ENCODE data around the gene NIP7.
A peak's percentile ranks its signal among the peaks of the same experiment; 100 is the strongest.

The NIP7 gene

GRCh38 chr16:69324013-69324531, 15.5 kb upstream of the NIP7 start:
- DNase-seq (ENCODE audit: low read depth): no peak
- no peak overlapping the region for H3K4me3 ChIP-seq (ENCODE audit: low read depth, low read length)
- TF ChIP-seq, protein P1, sequence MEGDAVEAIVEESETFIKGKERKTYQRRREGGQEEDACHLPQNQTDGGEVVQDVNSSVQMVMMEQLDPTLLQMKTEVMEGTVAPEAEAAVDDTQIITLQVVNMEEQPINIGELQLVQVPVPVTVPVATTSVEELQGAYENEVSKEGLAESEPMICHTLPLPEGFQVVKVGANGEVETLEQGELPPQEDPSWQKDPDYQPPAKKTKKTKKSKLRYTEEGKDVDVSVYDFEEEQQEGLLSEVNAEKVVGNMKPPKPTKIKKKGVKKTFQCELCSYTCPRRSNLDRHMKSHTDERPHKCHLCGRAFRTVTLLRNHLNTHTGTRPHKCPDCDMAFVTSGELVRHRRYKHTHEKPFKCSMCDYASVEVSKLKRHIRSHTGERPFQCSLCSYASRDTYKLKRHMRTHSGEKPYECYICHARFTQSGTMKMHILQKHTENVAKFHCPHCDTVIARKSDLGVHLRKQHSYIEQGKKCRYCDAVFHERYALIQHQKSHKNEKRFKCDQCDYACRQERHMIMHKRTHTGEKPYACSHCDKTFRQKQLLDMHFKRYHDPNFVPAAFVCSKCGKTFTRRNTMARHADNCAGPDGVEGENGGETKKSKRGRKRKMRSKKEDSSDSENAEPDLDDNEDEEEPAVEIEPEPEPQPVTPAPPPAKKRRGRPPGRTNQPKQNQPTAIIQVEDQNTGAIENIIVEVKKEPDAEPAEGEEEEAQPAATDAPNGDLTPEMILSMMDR (IDR thresholded peaks at IDR 0.05; ENCODE audit: insufficient read depth, low read depth, low read length, missing control alignments): no peak

GRCh38 chr16:69324585-69325253, 14.9 kb upstream of the NIP7 start:
- TF ChIP-seq, protein P1 (IDR thresholded peaks at IDR 0.05; ENCODE audit: insufficient read depth, low read depth, low read length, missing control alignments): no peak
- no peak overlapping the region for H3K4me3 ChIP-seq (ENCODE audit: low read depth, low read length)
- no peak for DNase-seq (ENCODE audit: low read depth)

DNA sequence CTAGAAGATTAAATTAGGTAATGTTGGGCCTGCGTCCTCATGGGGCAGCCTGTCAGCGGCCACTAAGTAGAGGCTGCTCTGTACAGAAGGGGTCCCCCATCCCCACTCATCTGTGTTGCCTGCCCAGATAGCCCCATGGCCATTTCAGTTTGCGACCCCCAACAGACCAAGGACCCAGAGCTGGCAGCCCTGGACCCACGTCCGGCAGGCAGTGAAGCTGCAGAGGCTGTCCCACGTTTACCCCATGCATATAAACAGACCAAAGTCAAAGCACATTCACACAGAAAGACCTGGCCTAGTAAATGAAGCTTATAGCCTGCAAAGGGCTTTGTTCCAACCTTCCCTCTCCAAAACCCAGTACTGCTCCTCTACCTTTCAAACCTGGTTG, 13.8 kb upstream of the NIP7 start:
- TF ChIP-seq, protein P1 (IDR thresholded peaks at IDR 0.05; ENCODE audit: insufficient read depth, low read depth, low read length, missing control alignments): no peak
- H3K4me3 ChIP-seq (ENCODE audit: low read depth, low read length): no peak overlapping the region
- no peak for DNase-seq (ENCODE audit: low read depth)

DNA sequence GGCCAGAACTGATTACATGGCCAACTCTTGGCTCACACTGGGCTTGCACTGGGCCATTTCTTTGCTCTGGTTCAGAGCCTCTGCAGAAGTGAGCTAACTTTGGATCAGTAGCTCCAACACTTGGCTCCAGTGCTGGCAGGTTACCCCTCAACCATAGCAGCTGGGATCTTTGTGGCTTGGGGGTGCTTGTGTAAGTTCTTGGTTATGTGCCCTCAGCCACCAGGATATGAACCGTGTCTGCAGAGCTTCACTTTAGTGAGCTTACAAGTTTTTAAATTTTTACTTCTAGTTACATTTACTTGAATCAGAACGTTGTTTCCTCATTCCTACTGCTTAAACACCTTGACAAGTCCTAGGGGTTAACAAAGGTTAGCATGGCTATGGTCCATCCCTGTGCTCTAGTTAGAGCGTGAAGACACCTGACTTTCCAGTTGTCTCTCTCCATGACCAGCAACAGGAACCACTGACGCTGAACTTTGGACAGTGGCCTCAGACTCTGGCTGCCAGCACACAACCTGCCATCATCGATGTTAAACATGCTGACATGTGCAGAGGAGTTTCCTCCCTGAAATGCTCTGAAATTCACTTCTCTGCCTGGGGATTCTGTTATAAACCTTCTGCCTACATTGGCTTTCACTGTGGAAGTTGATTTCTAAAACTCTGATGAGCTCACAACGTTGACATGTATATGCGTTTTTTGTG, 13.2 kb upstream of the NIP7 start:
- no peak for DNase-seq (ENCODE audit: low read depth)
- TF ChIP-seq, protein P1 (IDR thresholded peaks at IDR 0.05; ENCODE audit: insufficient read depth, low read depth, low read length, missing control alignments): no peak
- no peak overlapping the region for H3K4me3 ChIP-seq (ENCODE audit: low read depth, low read length)

GRCh38 chr16:69327585-69328310, 11.8 kb upstream of the NIP7 start:
- DNase-seq (ENCODE audit: low read depth): no peak
- TF ChIP-seq, protein P1 (IDR thresholded peaks at IDR 0.05; ENCODE audit: insufficient read depth, low read depth, low read length, missing control alignments): no peak
- H3K4me3 ChIP-seq (ENCODE audit: low read depth, low read length): no peak overlapping the region

GRCh38 chr16:69328854-69329316, 10.7 kb upstream of the NIP7 start:
- peak; percentile 25 for DNase-seq (ENCODE audit: low read depth)
- TF ChIP-seq, protein P1 (IDR thresholded peaks at IDR 0.05; ENCODE audit: insufficient read depth, low read depth, low read length, missing control alignments): no peak

More at GRCh38 chr16:69328854-69329316, 10.7 kb upstream of the NIP7 start:
- H3K4me3 ChIP-seq (ENCODE audit: low read depth, low read length): peak overlapping the region; percentile 78
